Endodermal cell (in vitro differentiated cells): ENCODE measurements around the gene SPNS2. TPM values are rescaled to one million over a fixed set of nuclear protein-coding genes. Genes with fewer than 3 reads are reported as not detected.

Experiments
- DNase-seq: peaks from one replicate; pipeline ENCODE4 v3.0.0-alpha.2; 2017
- H3K27ac ChIP-seq: 2 replicates; pipeline ENCODE4 v1.5.1; 2013; ENCODE audit warnings: mild to moderate bottlenecking, low read depth, low read length, moderate library complexity
- H3K27me3 ChIP-seq: 2 replicates; pipeline ENCODE4 v1.6.1; 2013; ENCODE audit warnings: mild to moderate bottlenecking, low read length, moderate library complexity; ENCODE audit not compliant: insufficient read depth, control insufficient read depth, poor library complexity, severe bottlenecking
- H3K36me3 ChIP-seq: 2 replicates; pipeline ENCODE4 v1.7.0; 2013; ENCODE audit warnings: mild to moderate bottlenecking, low read length, moderate library complexity; ENCODE audit not compliant: control insufficient read depth, insufficient read depth
- H3K4me1 ChIP-seq: one replicate; pipeline ENCODE4 v1.7.0; 2013; ENCODE audit warnings: low read length; ENCODE audit not compliant: control insufficient read depth, insufficient read depth
- H3K4me3 ChIP-seq: 2 replicates; pipeline ENCODE4 v1.5.1; 2013; ENCODE audit warnings: mild to moderate bottlenecking, low read length, moderate library complexity
- H3K9ac ChIP-seq: 2 replicates; pipeline ENCODE4 v1.6.1; 2013; ENCODE audit warnings: mild to moderate bottlenecking, low read length, moderate library complexity; ENCODE audit not compliant: poor library complexity, severe bottlenecking; ENCODE audit errors: extremely low read depth
- H3K9me3 ChIP-seq: 2 replicates; pipeline ENCODE4 v1.6.1; 2013; ENCODE audit warnings: mild to moderate bottlenecking, low read length, moderate library complexity; ENCODE audit not compliant: control insufficient read depth
- H3K27ac Mint-ChIP-seq: 2 replicates; pipeline ENCODE4 v1.8.0; 2020; ENCODE audit warnings: mixed read lengths
- H3K27me3 Mint-ChIP-seq: 2 replicates; pipeline ENCODE4 v1.8.0; 2021; ENCODE audit warnings: mild to moderate bottlenecking, mixed read lengths; ENCODE audit not compliant: insufficient read depth
- H3K36me3 Mint-ChIP-seq: 2 replicates; pipeline ENCODE4 v1.8.0; 2020; ENCODE audit warnings: low read depth, mixed read lengths
- H3K4me1 Mint-ChIP-seq: 2 replicates; pipeline ENCODE4 v1.8.0; 2020; ENCODE audit warnings: mixed read lengths
- H3K4me3 Mint-ChIP-seq: 2 replicates; pipeline ENCODE4 v1.8.0; 2020; ENCODE audit warnings: mild to moderate bottlenecking, moderate library complexity, mixed read lengths
- H3K9me3 Mint-ChIP-seq: 2 replicates; pipeline ENCODE4 v1.8.0; 2020; ENCODE audit warnings: mild to moderate bottlenecking, mixed read lengths
- CTCF ChIP-seq: fragments of 200-600 bp; sonication (generic); conservative IDR thresholded peaks from 2 replicates; pipeline ENCODE4 v1.5.0; 2021; ENCODE audit warnings: antibody characterized with exemption, mild to moderate bottlenecking
- WGBS, 2 experiments: methylation state at CpG; one replicate each; pipeline versions ENCODE4 v1.1.5 to v1.1.7; 2013; ENCODE audit warnings: missing lambda C conversion rate in 2 of 2, mixed read lengths in 1 of 2; ENCODE audit not compliant: insufficient coverage in 1 of 2, insufficient read length in 1 of 2; 5-methylcytosine and 5-hydroxymethylcytosine counted together
- total RNA-seq, 2 donors: library from RNA; stranded (reverse); fragmentation: NEBNext Ultra II Directional in 1 of 2; extraction: Animal tissue kit (Norgen Biotek cat#: 25700) in 1 of 2; gene quantifications; 2 replicates in 1 of 2; 3 replicates in 1 of 2; pipeline ENCODE4 v1.2.1, GENCODE V29; 2021

SPNS2 gene
- total RNA-seq, 2 donors from 2014 or later: 0.09 TPM; not detected in 1

DNA sequence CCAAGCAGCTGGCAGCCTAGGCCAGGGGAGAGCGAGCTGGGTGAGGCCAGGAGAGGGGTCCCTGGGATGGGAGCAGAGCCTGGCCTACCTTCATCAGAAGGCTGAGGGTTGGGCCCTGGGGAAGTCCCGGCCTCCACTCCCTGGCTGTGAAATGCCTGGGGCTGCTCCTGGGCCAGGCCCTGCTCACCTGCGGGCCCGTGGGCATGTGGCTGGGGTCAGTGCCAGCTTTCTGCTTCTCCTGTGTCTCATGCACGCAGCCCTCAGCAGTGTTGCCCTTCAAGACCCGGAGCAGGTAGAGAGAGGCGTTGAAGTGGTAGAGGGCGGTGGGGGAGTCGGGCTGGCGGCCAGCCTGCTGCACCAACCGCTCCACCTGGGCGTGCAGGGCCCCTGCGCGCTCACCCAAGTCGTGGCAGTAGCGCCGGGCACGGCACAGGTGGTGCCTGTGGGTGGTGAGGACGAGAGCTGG, 44.1 kb downstream of the SPNS2 start:
- peaks cover 45% of the 10 kb centered on the region for H3K36me3 Mint-ChIP-seq
- TF ChIP-seq CTCF: no peak
- H3K4me1 ChIP-seq: no peaks in the 10 kb centered on the region
- H3K27me3 ChIP-seq: no peaks in the 10 kb centered on the region
- no peak for DNase-seq
- H3K4me1 Mint-ChIP-seq: no peaks in the 10 kb centered on the region
- no peaks in the 10 kb centered on the region for H3K9me3 Mint-ChIP-seq
- WGBS, 2 experiments: 95 to 96% methylated on average over 17 to 19 of the region's 19 CpGs
- H3K9me3 ChIP-seq: no peaks in the 10 kb centered on the region
- H3K36me3 ChIP-seq: peaks cover 23% of the 10 kb centered on the region
- no peak overlapping the region for H3K9ac ChIP-seq
- H3K27ac Mint-ChIP-seq: no peak overlapping the region
- H3K4me3 Mint-ChIP-seq: no peak overlapping the region
- no peak overlapping the region for H3K27ac ChIP-seq
- H3K27me3 Mint-ChIP-seq: no peaks in the 10 kb centered on the region
- H3K4me3 ChIP-seq: no peak overlapping the region

GRCh38 chr17:4543557-4544026, 44.9 kb downstream of the SPNS2 start:
- peaks cover 23% of the 10 kb centered on the region for H3K36me3 ChIP-seq
- Mint-ChIP-seq H3K4me3 (no peak overlapping the region), H3K27ac (no peak overlapping the region), H3K36me3 (peaks cover 48% of the 10 kb centered on the region), H3K9me3 (no peaks in the 10 kb centered on the region), H3K27me3 (no peaks in the 10 kb centered on the region), H3K4me1 (no peaks in the 10 kb centered on the region)
- H3K27ac ChIP-seq: no peak overlapping the region
- H3K9ac ChIP-seq: no peak overlapping the region
- H3K4me3 ChIP-seq: no peak overlapping the region
- no peaks in the 10 kb centered on the region for H3K4me1 ChIP-seq
- H3K9me3 ChIP-seq: no peaks in the 10 kb centered on the region
- no peak for TF ChIP-seq CTCF
- no peak for DNase-seq
- no peaks in the 10 kb centered on the region for H3K27me3 ChIP-seq
- 91 to 92% methylated on average over 17 to 19 of the region's 19 CpGs for WGBS, 2 experiments

GRCh38 chr17:4544135-4544950, 45.7 kb downstream of the SPNS2 start:
- Mint-ChIP-seq H3K27ac (no peak overlapping the region), H3K27me3 (no peaks in the 10 kb centered on the region), H3K4me1 (no peaks in the 10 kb centered on the region), H3K9me3 (no peaks in the 10 kb centered on the region), H3K4me3 (no peak overlapping the region), H3K36me3 (peaks cover 48% of the 10 kb centered on the region)
- Histone ChIP-seq H3K4me1 (no peaks in the 10 kb centered on the region), H3K9ac (no peak overlapping the region), H3K27ac (no peak overlapping the region), H3K27me3 (no peaks in the 10 kb centered on the region), H3K36me3 (peaks cover 19% of the 10 kb centered on the region), H3K4me3 (no peak overlapping the region), H3K9me3 (no peaks in the 10 kb centered on the region)
- no peak for TF ChIP-seq CTCF
- WGBS, 2 experiments: 94 to 97% methylated on average over 24 to 36 of the region's 37 CpGs
- no peak for DNase-seq
